DND-41 (cell line): Measurements from ENCODE around the gene CDCP1.

Experiments
- ATAC-seq: fragments of 200-7000 bp; cut with Tn5 transposase; 3 replicates; pipeline ENCODE4 v1.9.1; 2021; ENCODE audit warnings: low read depth; ENCODE audit not compliant: insufficient read depth
- DNase-seq: peaks from one replicate; pipeline ENCODE4 v3.0.0-alpha.2; 2020
- H2AFZ ChIP-seq: 2 replicates; pipeline ENCODE4 v1.6.0; 2012; ENCODE audit warnings: low read depth, low read length
- H3K27ac ChIP-seq: 2 replicates; pipeline ENCODE4 v1.5.1; 2012; ENCODE audit warnings: low read length, inconsistent platforms
- H3K27me3 ChIP-seq: fragments of 200-600 bp; sonication (generic); 2 replicates; pipeline ENCODE4 v1.6.0; 2012; ENCODE audit warnings: low read length, mild to moderate bottlenecking, inconsistent platforms; ENCODE audit not compliant: insufficient read depth, poor library complexity
- H3K36me3 ChIP-seq: 2 replicates; pipeline ENCODE4 v1.5.1; 2012; ENCODE audit warnings: low read length, inconsistent platforms; ENCODE audit not compliant: insufficient read depth
- H3K4me1 ChIP-seq: 2 replicates; pipeline ENCODE4 v1.5.1; 2012; ENCODE audit warnings: mild to moderate bottlenecking, low read length; ENCODE audit not compliant: insufficient read depth
- H3K4me2 ChIP-seq: 2 replicates; pipeline ENCODE4 v1.6.0; 2012; ENCODE audit warnings: mild to moderate bottlenecking, moderate library complexity, low read length, inconsistent platforms; ENCODE audit not compliant: insufficient read depth
- H3K4me3 ChIP-seq, 2 experiments: fragments of 200-600 bp in 1 of 2; shearing (Covaris generic) in 1 of 2; 2 replicates each; pipeline ENCODE4 v1.5.1; 2012 to 2016; ENCODE audit warnings: inconsistent platforms in 2 of 2, low read length in 2 of 2, mild to moderate bottlenecking in 2 of 2, low read depth in 1 of 2, moderate library complexity in 1 of 2
- H3K79me2 ChIP-seq: 2 replicates; pipeline ENCODE4 v1.6.0; 2012; ENCODE audit warnings: low read length, inconsistent platforms; ENCODE audit not compliant: insufficient read depth
- H3K9ac ChIP-seq: 2 replicates; pipeline ENCODE4 v1.6.0; 2012; ENCODE audit warnings: low read depth, mild to moderate bottlenecking, inconsistent platforms, low read length, moderate library complexity
- H3K9me3 ChIP-seq: 2 replicates; pipeline ENCODE4 v1.5.1; 2012; ENCODE audit warnings: low read length, moderate library complexity, mild to moderate bottlenecking, inconsistent platforms; ENCODE audit not compliant: insufficient read depth, severe bottlenecking
- H4K20me1 ChIP-seq: 2 replicates; pipeline ENCODE4 v1.6.0; 2012; ENCODE audit warnings: low read length; ENCODE audit not compliant: insufficient read depth
- EZH2 ChIP-seq: IDR thresholded peaks from 3 replicates; pipeline ENCODE4 v1.6.1; 2012; ENCODE audit warnings: borderline replicate concordance, low read depth, mild to moderate bottlenecking, moderate library complexity, low read length, inconsistent platforms; ENCODE audit not compliant: severe bottlenecking
- TF ChIP-seq, protein P1 (sequence below): IDR thresholded peaks from 2 replicates; pipeline ENCODE4 v1.5.1; 2012; ENCODE audit warnings: borderline replicate concordance, low read length, moderate library complexity, mild to moderate bottlenecking; ENCODE audit not compliant: poor library complexity, severe bottlenecking; ENCODE audit errors: extremely low read depth

Gene CDCP1

DNA sequence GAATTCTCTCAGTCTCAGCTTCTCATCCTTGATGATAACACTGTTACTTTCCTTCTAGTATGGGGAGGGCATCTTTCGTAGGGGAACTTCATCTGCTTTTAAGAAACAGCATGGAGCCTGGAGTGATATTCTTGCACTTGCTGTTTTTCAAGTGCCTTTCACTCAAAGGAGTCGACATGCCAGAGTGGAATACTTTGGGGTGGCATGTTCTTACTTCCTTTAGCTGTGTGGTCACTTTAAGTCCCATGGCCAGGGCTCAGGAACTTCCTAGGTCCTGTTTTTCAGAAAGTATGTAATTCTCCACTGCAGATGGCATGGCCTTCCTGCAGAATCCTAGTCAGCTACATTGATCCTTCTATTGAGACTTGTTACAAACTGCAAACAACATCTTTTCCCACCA lies 28.1 kb upstream of the CDCP1 start:
- no peak for TF ChIP-seq EZH2
- TF ChIP-seq, protein P1, sequence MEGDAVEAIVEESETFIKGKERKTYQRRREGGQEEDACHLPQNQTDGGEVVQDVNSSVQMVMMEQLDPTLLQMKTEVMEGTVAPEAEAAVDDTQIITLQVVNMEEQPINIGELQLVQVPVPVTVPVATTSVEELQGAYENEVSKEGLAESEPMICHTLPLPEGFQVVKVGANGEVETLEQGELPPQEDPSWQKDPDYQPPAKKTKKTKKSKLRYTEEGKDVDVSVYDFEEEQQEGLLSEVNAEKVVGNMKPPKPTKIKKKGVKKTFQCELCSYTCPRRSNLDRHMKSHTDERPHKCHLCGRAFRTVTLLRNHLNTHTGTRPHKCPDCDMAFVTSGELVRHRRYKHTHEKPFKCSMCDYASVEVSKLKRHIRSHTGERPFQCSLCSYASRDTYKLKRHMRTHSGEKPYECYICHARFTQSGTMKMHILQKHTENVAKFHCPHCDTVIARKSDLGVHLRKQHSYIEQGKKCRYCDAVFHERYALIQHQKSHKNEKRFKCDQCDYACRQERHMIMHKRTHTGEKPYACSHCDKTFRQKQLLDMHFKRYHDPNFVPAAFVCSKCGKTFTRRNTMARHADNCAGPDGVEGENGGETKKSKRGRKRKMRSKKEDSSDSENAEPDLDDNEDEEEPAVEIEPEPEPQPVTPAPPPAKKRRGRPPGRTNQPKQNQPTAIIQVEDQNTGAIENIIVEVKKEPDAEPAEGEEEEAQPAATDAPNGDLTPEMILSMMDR = no peak
- H3K27ac ChIP-seq = no peak overlapping the region
- H3K4me3 ChIP-seq = no peak overlapping the region
- no peaks in the 10 kb centered on the region for H3K36me3 ChIP-seq
- no peaks in the 10 kb centered on the region for H3K79me2 ChIP-seq
- H3K27me3 ChIP-seq = no peaks in the 10 kb centered on the region
- DNase-seq (no peak), ATAC-seq (no peak)
- no peak overlapping the region for H3K4me2 ChIP-seq
- no peaks in the 10 kb centered on the region for H3K4me1 ChIP-seq
- H3K9ac ChIP-seq = no peak overlapping the region
- no peaks in the 10 kb centered on the region for H3K9me3 ChIP-seq
- no peaks in the 10 kb centered on the region for H4K20me1 ChIP-seq
- H2AFZ ChIP-seq = no peak overlapping the region

- DNase-seq (no peak), ATAC-seq (no peak)
- Histone ChIP-seq H3K4me1 (no peaks in the 10 kb centered on the region), H3K27me3 (no peaks in the 10 kb centered on the region), H3K4me3 (no peak overlapping the region), H3K27ac (no peak overlapping the region), H2AFZ (no peak overlapping the region), H3K9ac (no peak overlapping the region), H4K20me1 (no peaks in the 10 kb centered on the region), H3K79me2 (no peaks in the 10 kb centered on the region), H3K9me3 (no peaks in the 10 kb centered on the region), H3K36me3 (no peaks in the 10 kb centered on the region), H3K4me2 (no peak overlapping the region)
- TF ChIP-seq, protein P1 = no peak
- no peak for TF ChIP-seq EZH2
These were observed 27.6 kb upstream of the CDCP1 start for GRCh38 chr3:45173776-45174175.

GRCh38 chr3:45171283-45171682 lies 25.1 kb upstream of the CDCP1 start:
- H3K9me3 ChIP-seq = no peaks in the 10 kb centered on the region
- no peak overlapping the region for H3K4me2 ChIP-seq
- H3K27me3 ChIP-seq = no peaks in the 10 kb centered on the region
- H3K9ac ChIP-seq = no peak overlapping the region
- H2AFZ ChIP-seq = no peak overlapping the region
- no peaks in the 10 kb centered on the region for H3K36me3 ChIP-seq
- DNase-seq (no peak), ATAC-seq (no peak)
- TF ChIP-seq EZH2 = no peak
- TF ChIP-seq, protein P1 = no peak
- no peaks in the 10 kb centered on the region for H3K79me2 ChIP-seq
- peaks cover 22% of the 10 kb centered on the region for H3K4me1 ChIP-seq
- H3K27ac ChIP-seq = no peak overlapping the region
- no peaks in the 10 kb centered on the region for H4K20me1 ChIP-seq
- H3K4me3 ChIP-seq = no peak overlapping the region

DNA sequence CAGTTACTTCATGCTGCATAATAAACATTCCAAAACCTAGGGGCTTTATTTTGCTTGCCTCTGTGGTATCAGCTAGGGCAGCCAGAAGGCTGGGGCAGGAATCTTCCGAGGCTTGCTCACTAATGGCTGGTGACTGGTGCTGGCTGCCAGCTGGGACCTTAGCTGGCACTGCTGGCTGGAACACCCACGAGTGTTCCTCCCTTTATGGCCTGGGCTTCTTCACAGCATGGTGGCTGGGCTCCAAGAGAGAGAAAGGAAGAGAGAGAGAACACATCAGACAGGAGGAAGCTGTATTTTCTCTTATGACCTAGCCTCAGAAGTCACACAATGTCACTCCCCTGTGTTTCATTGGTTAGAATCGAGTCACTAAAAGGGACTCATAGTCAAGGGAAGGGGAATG lies 23.9 kb upstream of the CDCP1 start:
- Histone ChIP-seq H3K4me1 (peaks cover 26% of the 10 kb centered on the region), H3K36me3 (no peaks in the 10 kb centered on the region), H3K4me3 (no peak overlapping the region), H2AFZ (no peak overlapping the region), H3K9me3 (peaks cover 3% of the 10 kb centered on the region), H3K27ac (no peak overlapping the region), H3K4me2 (no peak overlapping the region), H3K27me3 (no peaks in the 10 kb centered on the region), H3K9ac (no peak overlapping the region), H3K79me2 (no peaks in the 10 kb centered on the region), H4K20me1 (no peaks in the 10 kb centered on the region)
- TF ChIP-seq, protein P1 = no peak
- no peak for TF ChIP-seq EZH2
- DNase-seq = no peak
- no peak for ATAC-seq
